ENCODE data around the gene GFRAL.

The GFRAL gene

DNA sequence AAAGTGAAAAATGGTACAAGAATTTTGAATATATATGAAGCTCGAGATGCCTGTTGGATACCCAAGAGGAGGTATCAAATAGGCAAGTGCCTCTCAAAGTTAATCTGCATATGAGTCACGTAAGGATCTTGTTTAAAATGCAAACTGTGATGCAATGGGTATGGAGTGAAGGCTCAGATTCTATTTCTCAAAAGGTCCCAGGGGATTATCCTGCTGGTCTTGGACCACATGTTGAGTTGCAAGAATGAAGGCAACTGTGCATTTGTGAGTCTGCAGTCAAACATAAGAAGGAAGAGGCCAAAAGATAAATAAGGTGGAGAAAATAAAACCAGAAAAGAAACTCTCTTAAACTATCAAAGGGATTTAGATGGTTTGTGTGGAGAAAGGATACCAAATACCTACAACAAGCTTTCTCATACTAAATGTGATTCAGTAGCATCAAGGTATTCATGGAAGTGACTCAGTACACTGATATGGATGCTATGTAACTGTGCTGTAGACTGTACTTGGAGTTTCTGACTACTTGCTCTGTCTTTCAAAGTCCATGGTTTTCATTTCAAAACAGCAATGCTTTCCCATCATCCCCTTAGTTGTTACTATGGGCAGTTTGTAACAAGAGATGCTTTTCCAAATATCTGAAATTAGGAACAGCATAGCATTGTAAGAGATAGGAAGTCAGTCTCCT is 106.3 kb downstream of the GFRAL start:
- Histone ChIP-seq H3K27me3 (ENCODE audit: insufficient read depth, insufficient read length) (no peaks in the 10 kb centered on the region), H3K36me3 (ENCODE audit: insufficient read depth, insufficient read length, low read length) (no peaks in the 10 kb centered on the region), H3K9ac (ENCODE audit: insufficient read length, low read depth) (no peak overlapping the region), H3K4me1 (ENCODE audit: insufficient read depth, insufficient read length) (no peaks in the 10 kb centered on the region), H3K4me3 (ENCODE audit: insufficient read length, low read depth) (no peak overlapping the region), H3K9me3 (ENCODE audit: insufficient read depth, low read length) (no peaks in the 10 kb centered on the region)
- TF ChIP-seq ZNF274 (IDR thresholded peaks at IDR 0.05; ENCODE audit: low read depth, low read length) (no peak), YY1 (IDR thresholded peaks at IDR 0.05; ENCODE audit: insufficient read depth, insufficient read length) (no peak), SUZ12 (IDR thresholded peaks at IDR 0.05; ENCODE audit: extremely low read depth, insufficient read depth, insufficient read length) (no peak)
- peak; percentile 20 for DNase-seq (ENCODE audit: low read depth, low spot score)

DNA sequence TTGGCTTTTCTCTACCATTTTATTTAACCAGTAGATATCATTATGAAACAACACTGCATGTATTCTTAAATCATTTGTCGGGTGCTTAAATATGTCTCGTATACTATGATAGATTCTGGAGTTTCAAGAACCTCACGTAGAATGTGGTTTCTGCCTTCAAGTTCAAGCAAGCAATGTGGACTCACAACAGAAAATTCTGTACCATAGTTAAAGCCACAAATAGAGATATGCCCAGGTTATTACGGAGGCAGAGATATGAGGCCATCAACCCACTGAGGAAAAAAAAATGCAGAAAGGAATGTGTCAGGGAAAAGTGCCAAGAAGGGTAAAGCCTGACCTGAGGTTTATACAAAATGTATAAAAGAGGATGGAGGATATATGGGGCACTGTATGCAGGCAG is 109.9 kb downstream of the GFRAL start:
- Histone ChIP-seq H3K9ac (ENCODE audit: insufficient read length, low read depth) (no peak overlapping the region), H3K4me3 (ENCODE audit: insufficient read length, low read depth) (no peak overlapping the region), H3K4me1 (ENCODE audit: insufficient read depth, insufficient read length) (no peaks in the 10 kb centered on the region), H3K9me3 (ENCODE audit: insufficient read depth, low read length) (no peaks in the 10 kb centered on the region), H3K27me3 (ENCODE audit: insufficient read depth, insufficient read length) (no peaks in the 10 kb centered on the region), H3K36me3 (ENCODE audit: insufficient read depth, insufficient read length, low read length) (no peaks in the 10 kb centered on the region)
- no peak for DNase-seq (ENCODE audit: low read depth, low spot score)
- TF ChIP-seq SUZ12 (IDR thresholded peaks at IDR 0.05; ENCODE audit: extremely low read depth, insufficient read depth, insufficient read length) = no peak
- no peak for TF ChIP-seq ZNF274 (IDR thresholded peaks at IDR 0.05; ENCODE audit: low read depth, low read length)
- no peak for TF ChIP-seq YY1 (IDR thresholded peaks at IDR 0.05; ENCODE audit: insufficient read depth, insufficient read length)

DNA sequence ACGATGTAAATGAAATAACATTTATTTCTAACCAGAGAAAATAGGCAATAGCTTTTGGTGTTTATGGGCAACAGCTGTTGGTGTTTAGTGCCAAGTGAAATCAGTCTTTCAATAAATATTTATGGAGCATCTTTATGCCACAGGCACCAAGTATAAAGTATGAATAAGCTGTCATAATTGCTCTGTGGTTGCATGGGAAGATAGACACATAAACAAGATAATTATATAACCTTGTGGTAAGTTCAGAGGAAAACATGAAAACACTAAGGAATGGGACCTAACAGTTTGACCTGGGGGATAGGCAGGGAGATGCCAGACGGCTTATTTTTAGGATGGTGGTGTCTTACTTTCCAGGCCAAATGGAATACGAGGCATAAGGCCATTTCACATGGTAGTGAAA is 110.9 kb downstream of the GFRAL start:
- DNase-seq (ENCODE audit: low read depth, low spot score) = no peak
- TF ChIP-seq ZNF274 (IDR thresholded peaks at IDR 0.05; ENCODE audit: low read depth, low read length) (no peak), SUZ12 (IDR thresholded peaks at IDR 0.05; ENCODE audit: extremely low read depth, insufficient read depth, insufficient read length) (no peak), YY1 (IDR thresholded peaks at IDR 0.05; ENCODE audit: insufficient read depth, insufficient read length) (no peak)
- Histone ChIP-seq H3K36me3 (ENCODE audit: insufficient read depth, insufficient read length, low read length) (no peaks in the 10 kb centered on the region), H3K4me3 (ENCODE audit: insufficient read length, low read depth) (no peak overlapping the region), H3K27me3 (ENCODE audit: insufficient read depth, insufficient read length) (no peaks in the 10 kb centered on the region), H3K4me1 (ENCODE audit: insufficient read depth, insufficient read length) (no peaks in the 10 kb centered on the region), H3K9ac (ENCODE audit: insufficient read length, low read depth) (no peak overlapping the region), H3K9me3 (ENCODE audit: insufficient read depth, low read length) (no peaks in the 10 kb centered on the region)

DNA sequence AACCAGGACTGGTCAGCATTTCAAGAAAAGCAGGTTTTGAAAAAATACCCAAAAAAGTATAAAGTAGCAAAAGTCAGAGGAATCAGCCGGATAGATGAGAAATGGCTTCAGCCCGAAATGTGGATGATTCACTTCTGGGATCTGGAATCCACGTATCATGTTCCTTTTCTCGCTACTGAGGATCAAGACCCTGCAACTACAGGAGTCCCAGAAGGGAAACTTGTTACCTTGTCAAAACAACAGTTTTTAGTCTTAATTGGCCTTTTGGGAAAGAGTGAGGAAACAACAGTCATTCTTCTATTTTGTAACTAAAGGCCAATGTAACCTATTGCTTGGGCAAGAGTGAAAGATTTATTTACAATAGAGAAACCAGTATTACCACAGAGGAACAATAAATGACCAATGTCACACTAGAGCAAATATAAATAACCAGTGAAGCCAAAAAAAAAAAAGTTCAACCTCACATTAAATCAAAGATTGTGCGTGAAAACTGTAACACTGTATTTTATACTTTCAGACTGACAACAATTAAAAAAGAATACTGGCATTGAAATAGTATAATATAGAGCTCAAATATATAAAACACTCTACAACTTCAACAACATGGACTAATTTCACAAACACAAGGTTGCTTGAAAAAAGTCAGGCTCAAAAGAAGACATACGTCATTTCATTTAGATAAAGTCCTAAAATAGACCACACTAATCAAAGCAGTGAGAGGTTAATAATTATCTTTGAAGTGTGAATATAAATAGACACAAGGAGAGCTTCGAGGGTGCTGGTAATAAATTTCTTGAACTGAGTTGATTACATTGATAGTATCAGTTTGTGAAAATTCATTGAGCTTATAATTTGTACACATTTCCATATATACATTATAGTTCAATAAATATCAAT is 116.2 kb downstream of the GFRAL start:
- DNase-seq (ENCODE audit: low read depth, low spot score) = no peak
- no peaks in the 10 kb centered on the region for H3K36me3 ChIP-seq (ENCODE audit: insufficient read depth, insufficient read length, low read length)
- no peak overlapping the region for H3K4me3 ChIP-seq (ENCODE audit: insufficient read length, low read depth)
- no peak overlapping the region for H3K9ac ChIP-seq (ENCODE audit: insufficient read length, low read depth)
- no peaks in the 10 kb centered on the region for H3K27me3 ChIP-seq (ENCODE audit: insufficient read depth, insufficient read length)
- H3K4me1 ChIP-seq (ENCODE audit: insufficient read depth, insufficient read length) = no peaks in the 10 kb centered on the region
- no peaks in the 10 kb centered on the region for H3K9me3 ChIP-seq (ENCODE audit: insufficient read depth, low read length)
- TF ChIP-seq YY1 (IDR thresholded peaks at IDR 0.05; ENCODE audit: insufficient read depth, insufficient read length) (no peak), ZNF274 (IDR thresholded peaks at IDR 0.05; ENCODE audit: low read depth, low read length) (no peak)

DNA sequence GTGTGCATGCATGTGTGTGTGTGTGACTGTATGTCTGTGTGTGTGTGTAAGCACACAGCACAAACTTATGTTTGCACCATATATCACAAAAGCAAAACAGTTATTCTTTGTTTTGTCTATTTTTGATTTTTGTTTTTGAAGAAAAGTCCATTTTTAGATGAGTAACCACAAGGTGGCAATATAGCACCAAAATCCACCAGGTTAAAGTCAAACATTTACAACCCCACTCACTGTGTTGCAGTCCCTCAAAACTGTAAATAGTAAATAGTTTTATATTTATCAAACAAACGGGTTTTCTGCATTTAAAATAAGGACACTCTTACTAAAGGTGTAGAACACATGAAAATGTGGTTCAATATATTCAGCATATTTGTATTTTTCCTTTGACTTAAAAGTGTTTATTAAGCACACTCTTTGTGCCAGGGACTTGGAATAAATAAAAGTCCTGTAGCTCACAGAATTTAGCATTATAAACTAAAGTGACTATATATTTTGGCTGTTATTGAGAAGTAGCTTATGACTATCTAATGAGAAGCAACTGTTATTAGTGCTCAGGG is 118.5 kb downstream of the GFRAL start:
- peak; percentile 11 for DNase-seq (ENCODE audit: low read depth, low spot score)
- TF ChIP-seq SUZ12 (IDR thresholded peaks at IDR 0.05; ENCODE audit: extremely low read depth, insufficient read depth, insufficient read length) (no peak), ZNF274 (IDR thresholded peaks at IDR 0.05; ENCODE audit: low read depth, low read length) (no peak), YY1 (IDR thresholded peaks at IDR 0.05; ENCODE audit: insufficient read depth, insufficient read length) (no peak)
- no peaks in the 10 kb centered on the region for H3K9me3 ChIP-seq (ENCODE audit: insufficient read depth, low read length)
- no peak overlapping the region for H3K4me3 ChIP-seq (ENCODE audit: insufficient read length, low read depth)
- H3K36me3 ChIP-seq (ENCODE audit: insufficient read depth, insufficient read length, low read length) = no peaks in the 10 kb centered on the region
- H3K9ac ChIP-seq (ENCODE audit: insufficient read length, low read depth) = no peak overlapping the region
- H3K27me3 ChIP-seq (ENCODE audit: insufficient read depth, insufficient read length) = no peaks in the 10 kb centered on the region
- H3K4me1 ChIP-seq (ENCODE audit: insufficient read depth, insufficient read length) = no peaks in the 10 kb centered on the region

DNA sequence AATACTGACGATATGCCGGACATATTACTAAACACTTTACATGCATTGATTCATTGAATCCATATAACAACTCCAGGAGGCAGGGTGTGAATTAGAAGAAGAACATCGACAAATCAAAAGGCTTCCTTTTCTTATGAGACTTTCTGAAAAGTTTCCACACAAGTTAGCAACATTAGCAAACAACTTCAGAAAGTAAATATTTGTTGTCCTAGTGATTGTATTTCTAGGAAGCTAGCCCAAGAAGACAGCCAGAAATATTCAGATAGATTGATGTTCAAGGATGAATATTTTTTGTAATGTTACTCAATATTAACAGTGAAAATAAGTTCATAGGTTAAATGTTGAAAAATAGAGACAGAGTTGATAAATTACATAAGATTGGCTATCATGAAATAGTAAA is 120.6 kb downstream of the GFRAL start:
- Histone ChIP-seq H3K4me1 (ENCODE audit: insufficient read depth, insufficient read length) (no peaks in the 10 kb centered on the region), H3K9me3 (ENCODE audit: insufficient read depth, low read length) (no peaks in the 10 kb centered on the region), H3K9ac (ENCODE audit: insufficient read length, low read depth) (no peak overlapping the region), H3K27me3 (ENCODE audit: insufficient read depth, insufficient read length) (no peaks in the 10 kb centered on the region), H3K4me3 (ENCODE audit: insufficient read length, low read depth) (no peak overlapping the region), H3K36me3 (ENCODE audit: insufficient read depth, insufficient read length, low read length) (no peaks in the 10 kb centered on the region)
- no peak for DNase-seq (ENCODE audit: low read depth, low spot score)
- TF ChIP-seq YY1 (IDR thresholded peaks at IDR 0.05; ENCODE audit: insufficient read depth, insufficient read length) (no peak), ZNF274 (IDR thresholded peaks at IDR 0.05; ENCODE audit: low read depth, low read length) (no peak), SUZ12 (IDR thresholded peaks at IDR 0.05; ENCODE audit: extremely low read depth, insufficient read depth, insufficient read length) (no peak)

DNA sequence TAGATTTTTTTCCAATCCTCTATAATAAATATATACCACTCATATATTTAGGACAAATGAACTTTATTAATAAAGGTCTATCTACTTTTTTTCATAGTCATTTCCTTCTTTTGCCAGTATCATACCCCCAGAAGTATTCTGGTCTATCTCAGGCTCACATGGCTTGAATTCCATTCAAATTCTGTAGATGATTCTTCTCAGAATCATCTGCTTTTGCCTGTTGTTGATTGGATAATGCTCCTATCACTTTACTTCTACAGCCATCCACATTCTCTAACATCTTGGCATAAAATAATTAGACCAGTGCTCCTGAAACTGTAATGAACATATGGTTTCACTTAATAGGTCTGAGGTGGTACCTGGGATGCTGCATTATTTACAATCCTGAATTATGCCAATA is 121.2 kb downstream of the GFRAL start:
- Histone ChIP-seq H3K4me1 (ENCODE audit: insufficient read depth, insufficient read length) (no peaks in the 10 kb centered on the region), H3K4me3 (ENCODE audit: insufficient read length, low read depth) (no peak overlapping the region), H3K9ac (ENCODE audit: insufficient read length, low read depth) (no peak overlapping the region), H3K9me3 (ENCODE audit: insufficient read depth, low read length) (no peaks in the 10 kb centered on the region), H3K36me3 (ENCODE audit: insufficient read depth, insufficient read length, low read length) (no peaks in the 10 kb centered on the region), H3K27me3 (ENCODE audit: insufficient read depth, insufficient read length) (no peaks in the 10 kb centered on the region)
- TF ChIP-seq ZNF274 (IDR thresholded peaks at IDR 0.05; ENCODE audit: low read depth, low read length) (no peak), SUZ12 (IDR thresholded peaks at IDR 0.05; ENCODE audit: extremely low read depth, insufficient read depth, insufficient read length) (no peak), YY1 (IDR thresholded peaks at IDR 0.05; ENCODE audit: insufficient read depth, insufficient read length) (no peak)
- no peak for DNase-seq (ENCODE audit: low read depth, low spot score)

Data from NT2/D1 (cell line).